Prostate gland (tissue), 2 donors: ENCODE measurements around the gene NAPG.

Source experiments
- CTCF ChIP-seq, 4 experiments: fragments of 200-600 bp in 2 of 4; fragments of 450-650 bp in 2 of 4; sonication (generic) in 2 of 4; IDR thresholded peaks; 1 replicate in 3 of 4; 2 replicates in 1 of 4; pipeline ENCODE4 v1.5.1; 2016 to 2019; ENCODE audit warnings: antibody characterized with exemption in 4 of 4, mild to moderate bottlenecking in 2 of 4, moderate library complexity in 2 of 4
- POLR2A ChIP-seq: fragments of 450-650 bp; IDR thresholded peaks from one replicate; pipeline ENCODE4 v1.6.1; 2016; ENCODE audit warnings: antibody characterized with exemption, mild to moderate bottlenecking
- POLR2AphosphoS5 ChIP-seq: sonication (generic); formaldehyde crosslinking; IDR thresholded peaks from one replicate; pipeline ENCODE4 v1.6.1; 2017; ENCODE audit warnings: antibody characterized with exemption

GRCh38 chr18:10528439-10528838 is 2.6 kb downstream of the NAPG start:
- TF ChIP-seq CTCF (IDR thresholded peaks at IDR 0.05) (no peak), POLR2AphosphoS5 (no peak), POLR2A (no peak)
